GM20000 (cell line): ENCODE results near the gene OSR1.

Experiments used
- DNase-seq: peaks from one replicate; pipeline ENCODE4 v3.0.0; 2012; ENCODE audit warnings: low spot score
- CTCF ChIP-seq: IDR thresholded peaks from 2 replicates; pipeline ENCODE4 v1.5.1; 2012; ENCODE audit warnings: mild to moderate bottlenecking, control low read depth; ENCODE audit errors: extremely low read depth, missing control alignments

OSR1 gene

GRCh38 chr2:19371996-19372582 is 13.7 kb upstream of the OSR1 start:
- no peak for DNase-seq
- no peak for TF ChIP-seq CTCF

GRCh38 chr2:19369341-19369955 is 11.0 kb upstream of the OSR1 start:
- no peak for DNase-seq
- TF ChIP-seq CTCF: no peak

DNA sequence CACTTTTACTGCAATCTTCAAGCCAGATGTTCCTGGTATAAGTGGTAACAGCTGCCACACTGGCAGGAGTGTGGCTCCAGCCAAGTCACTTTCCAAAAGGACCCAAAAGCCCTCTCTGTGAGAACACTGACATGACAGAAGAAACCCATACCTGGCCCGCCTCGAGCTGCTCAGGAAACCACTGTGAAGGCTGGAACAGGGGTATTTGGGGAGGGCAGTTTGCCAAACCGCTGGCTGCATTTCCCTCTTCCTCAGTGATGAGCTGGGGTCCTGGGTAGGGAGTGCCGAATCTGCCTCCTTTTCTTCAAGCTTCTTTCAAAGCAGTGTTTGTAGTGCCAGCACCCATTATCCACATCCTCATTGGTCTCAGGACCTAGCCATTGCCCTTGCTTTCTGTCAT is 10.3 kb upstream of the OSR1 start:
- TF ChIP-seq CTCF: no peak
- no peak for DNase-seq

GRCh38 chr2:19367326-19367725 is 8.9 kb upstream of the OSR1 start:
- no peak for DNase-seq
- TF ChIP-seq CTCF: no peak

GRCh38 chr2:19365126-19365525 is 6.7 kb upstream of the OSR1 start:
- TF ChIP-seq CTCF: no peak
- DNase-seq: no peak

DNA sequence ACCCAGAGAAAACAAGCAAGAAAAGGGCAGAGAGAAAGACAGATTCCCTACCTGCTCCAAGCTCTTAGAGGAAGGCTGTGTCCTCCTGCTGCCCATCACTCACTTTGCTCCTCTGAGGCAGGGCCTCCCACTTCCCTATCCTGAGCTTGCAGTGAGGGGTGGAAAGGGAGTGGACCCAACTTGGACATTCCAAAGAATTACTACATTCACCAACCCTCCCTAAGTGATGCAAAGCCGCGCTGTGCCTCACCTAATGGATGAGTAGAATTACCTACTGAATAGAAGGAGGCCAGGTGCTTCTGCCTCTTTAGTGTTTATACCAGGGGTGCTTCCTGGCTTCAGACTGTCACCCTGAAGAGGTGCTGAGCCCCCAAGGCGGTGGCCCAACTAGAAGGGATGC is 5.6 kb upstream of the OSR1 start:
- no peak for TF ChIP-seq CTCF
- no peak for DNase-seq

GRCh38 chr2:19363474-19363778 is 5.0 kb upstream of the OSR1 start:
- no peak for TF ChIP-seq CTCF
- DNase-seq: no peak
